ENCODE data around the gene MMEL1. TPM values are rescaled to one million over a fixed set of nuclear protein-coding genes. Genes with fewer than 3 reads are reported as not detected.

MMEL1 gene
- total and polyA plus RNA-seq, 8 donors = 0.39 to 8.7 (median 2.5) TPM

DNA sequence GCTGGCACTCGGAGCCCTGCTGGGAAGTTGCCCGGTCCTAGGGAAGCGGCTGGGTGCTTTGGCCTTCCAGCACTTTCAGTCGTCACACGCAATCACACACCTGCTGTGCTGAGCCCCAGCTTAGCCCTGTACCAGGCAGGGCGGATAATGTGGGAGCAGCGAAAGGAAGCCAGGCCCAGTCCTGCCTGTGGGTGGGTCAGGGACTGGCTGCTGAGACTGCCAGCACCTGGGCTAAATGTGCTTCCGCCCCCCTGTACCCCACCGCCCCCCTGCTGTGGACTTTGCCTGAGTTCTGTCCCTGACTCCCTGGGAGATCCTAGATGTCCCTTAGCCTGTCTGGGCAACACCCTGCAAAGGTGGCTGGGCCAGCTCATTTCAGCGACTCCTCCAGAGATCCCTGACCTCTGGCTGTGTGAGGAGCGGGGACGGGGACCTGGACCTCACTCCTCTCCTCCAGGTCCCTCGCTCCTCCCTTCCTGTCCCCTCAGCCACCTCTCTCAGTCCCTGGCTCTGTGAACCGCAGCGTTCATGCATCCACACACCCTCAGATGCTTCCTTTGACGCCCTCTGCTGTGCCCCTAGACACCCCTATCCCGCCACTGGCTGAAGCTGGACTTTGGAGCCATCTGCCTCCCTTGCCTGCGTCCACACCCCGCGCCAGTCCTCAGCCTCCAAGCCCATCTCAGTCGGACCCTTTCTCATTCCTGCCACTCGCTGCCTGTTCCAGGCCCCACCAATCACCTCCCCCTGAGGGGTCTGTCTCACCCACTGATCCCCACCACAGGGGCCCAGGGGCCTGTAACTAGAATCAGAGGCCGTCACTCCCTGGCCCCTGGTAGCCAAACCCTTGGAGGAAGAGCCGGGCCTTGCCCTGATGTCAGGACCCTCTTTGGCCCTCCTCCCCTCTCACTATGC is 1.4 kb downstream of the MMEL1 start:
- FAIRE-seq (no peak), DNase-seq (peak in 1 of 6 donors; percentile 37), ATAC-seq (no peak)
- H3K4me3 ChIP-seq = no peak overlapping the region
- peaks cover 0 to 29% (median 0%) of the 10 kb centered on the region in 4 donors for H3K27me3 ChIP-seq
- no peak overlapping the region for H3K27ac ChIP-seq
- no peaks in the 10 kb centered on the region for H3K4me1 ChIP-seq
- no peaks in the 10 kb centered on the region for H3K36me3 ChIP-seq
- no peaks in the 10 kb centered on the region for H3K9me3 ChIP-seq
- TF ChIP-seq, protein P1, sequence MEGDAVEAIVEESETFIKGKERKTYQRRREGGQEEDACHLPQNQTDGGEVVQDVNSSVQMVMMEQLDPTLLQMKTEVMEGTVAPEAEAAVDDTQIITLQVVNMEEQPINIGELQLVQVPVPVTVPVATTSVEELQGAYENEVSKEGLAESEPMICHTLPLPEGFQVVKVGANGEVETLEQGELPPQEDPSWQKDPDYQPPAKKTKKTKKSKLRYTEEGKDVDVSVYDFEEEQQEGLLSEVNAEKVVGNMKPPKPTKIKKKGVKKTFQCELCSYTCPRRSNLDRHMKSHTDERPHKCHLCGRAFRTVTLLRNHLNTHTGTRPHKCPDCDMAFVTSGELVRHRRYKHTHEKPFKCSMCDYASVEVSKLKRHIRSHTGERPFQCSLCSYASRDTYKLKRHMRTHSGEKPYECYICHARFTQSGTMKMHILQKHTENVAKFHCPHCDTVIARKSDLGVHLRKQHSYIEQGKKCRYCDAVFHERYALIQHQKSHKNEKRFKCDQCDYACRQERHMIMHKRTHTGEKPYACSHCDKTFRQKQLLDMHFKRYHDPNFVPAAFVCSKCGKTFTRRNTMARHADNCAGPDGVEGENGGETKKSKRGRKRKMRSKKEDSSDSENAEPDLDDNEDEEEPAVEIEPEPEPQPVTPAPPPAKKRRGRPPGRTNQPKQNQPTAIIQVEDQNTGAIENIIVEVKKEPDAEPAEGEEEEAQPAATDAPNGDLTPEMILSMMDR (IDR thresholded peaks at IDR 0.05) = no peak
- 47 to 50% methylated on average over 24 of the region's 24 CpGs for WGBS, 2 donors
- intact Hi-C loops (cut with DNase I) = loop anchor here in 1 of 3 donors (10.0 kb wide), 1 partner anchor 207 kb away; no protein-coding TSS in a partner anchor

DNA sequence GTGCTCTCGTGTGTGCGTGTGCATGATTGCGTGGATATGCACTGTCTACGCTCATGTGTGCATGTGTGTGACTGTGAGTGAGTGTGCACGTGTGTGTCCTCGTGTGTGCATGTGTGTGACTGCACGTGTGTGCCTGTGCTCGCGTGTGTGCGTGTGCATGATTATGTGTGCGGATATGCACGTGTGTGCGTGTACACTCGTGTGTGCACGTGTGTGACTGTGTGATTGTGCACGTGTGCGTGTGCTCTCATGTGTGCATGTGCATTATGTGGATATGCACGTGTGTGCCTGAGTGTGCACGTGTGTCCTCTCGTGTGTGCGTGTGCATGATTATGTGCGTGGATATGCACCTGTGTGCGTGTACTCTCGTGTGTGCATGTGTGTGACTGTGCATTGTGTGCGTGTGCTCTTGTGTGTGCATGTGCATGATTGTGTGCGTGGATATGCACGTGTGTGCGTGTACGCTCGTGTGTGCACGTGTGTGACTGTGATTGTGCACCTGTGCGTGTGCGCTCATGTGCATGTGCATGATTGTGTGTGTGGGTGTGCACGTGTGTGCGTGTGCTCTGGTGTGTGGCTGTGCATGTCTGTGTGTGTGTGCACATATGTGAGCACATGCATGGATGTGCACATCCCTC is 2.2 kb downstream of the MMEL1 start:
- FAIRE-seq (no peak), DNase-seq (no peak), ATAC-seq (no peak)
- TF ChIP-seq, protein P1 (IDR thresholded peaks at IDR 0.05) = no peak
- Histone ChIP-seq H3K9me3 (no peaks in the 10 kb centered on the region), H3K27ac (no peak overlapping the region), H3K4me1 (no peaks in the 10 kb centered on the region), H3K36me3 (no peaks in the 10 kb centered on the region), H3K27me3 (peaks cover 0 to 31% (median 0%) of the 10 kb centered on the region in 4 donors), H3K4me3 (no peak overlapping the region)
- 82 to 90% methylated on average over 35 of the region's 35 CpGs for WGBS, 2 donors
- intact Hi-C loops (cut with DNase I) = loop anchor here in 1 of 3 donors (10.0 kb wide), 1 partner anchor 206 kb away; no protein-coding TSS in a partner anchor

DNA sequence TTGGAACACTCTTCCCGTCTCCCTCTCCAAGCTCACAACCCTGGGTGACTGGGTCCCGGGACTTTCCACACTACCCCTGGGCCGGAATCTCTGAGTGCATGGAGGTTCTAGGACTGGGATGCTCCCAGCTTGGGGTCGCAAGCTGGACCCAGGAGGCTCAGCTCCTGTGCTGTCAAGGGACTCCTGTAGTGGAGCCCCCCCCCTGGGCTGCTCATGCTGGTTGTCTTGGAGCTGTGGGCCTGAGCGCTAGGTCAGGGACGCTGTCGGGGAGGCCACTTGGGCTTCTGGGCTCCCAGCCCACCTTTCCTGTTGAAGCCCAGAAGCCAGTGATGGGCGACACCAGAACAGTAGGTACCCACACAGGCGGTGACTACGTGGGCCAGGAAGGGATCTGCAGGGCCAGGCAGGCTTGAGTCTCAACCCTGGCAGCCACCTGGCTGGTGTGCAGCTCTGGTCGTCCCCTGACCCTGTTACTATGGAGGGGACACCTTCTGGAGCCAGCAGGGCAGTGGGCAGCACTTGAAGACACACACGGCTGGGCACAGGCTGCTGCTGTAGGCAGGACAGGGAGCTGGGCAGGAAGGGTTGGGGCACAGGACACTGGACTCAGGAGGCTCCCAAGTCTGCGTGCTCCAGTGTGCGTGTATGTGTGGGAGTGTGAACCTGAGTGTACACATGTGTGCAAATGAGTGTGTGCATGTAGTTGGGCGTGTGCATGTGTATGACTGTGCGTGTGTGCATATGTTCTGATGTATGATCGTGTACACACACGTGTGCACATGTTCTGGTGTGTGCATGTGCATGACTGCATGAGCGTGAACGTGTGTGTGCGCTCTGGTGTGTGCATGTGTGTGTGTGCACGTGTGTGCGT is 3.0 kb downstream of the MMEL1 start:
- ATAC-seq = no peak
- Histone ChIP-seq H3K27me3 (peaks cover 0 to 31% (median 0%) of the 10 kb centered on the region in 4 donors), H3K27ac (no peak overlapping the region), H3K9me3 (no peaks in the 10 kb centered on the region), H3K4me1 (no peaks in the 10 kb centered on the region), H3K4me3 (no peak overlapping the region), H3K36me3 (no peaks in the 10 kb centered on the region)
- FAIRE-seq = no peak
- intact Hi-C loops (cut with DNase I) = loop anchor here in 1 of 3 donors (10.0 kb wide), 1 partner anchor 205 kb away; no protein-coding TSS in a partner anchor
- peak in 1 of 6 donors; percentile 35 for DNase-seq
- TF ChIP-seq, protein P1 (IDR thresholded peaks at IDR 0.05) = no peak
- 69 to 80% methylated on average over 23 of the region's 23 CpGs for WGBS, 2 donors

DNA sequence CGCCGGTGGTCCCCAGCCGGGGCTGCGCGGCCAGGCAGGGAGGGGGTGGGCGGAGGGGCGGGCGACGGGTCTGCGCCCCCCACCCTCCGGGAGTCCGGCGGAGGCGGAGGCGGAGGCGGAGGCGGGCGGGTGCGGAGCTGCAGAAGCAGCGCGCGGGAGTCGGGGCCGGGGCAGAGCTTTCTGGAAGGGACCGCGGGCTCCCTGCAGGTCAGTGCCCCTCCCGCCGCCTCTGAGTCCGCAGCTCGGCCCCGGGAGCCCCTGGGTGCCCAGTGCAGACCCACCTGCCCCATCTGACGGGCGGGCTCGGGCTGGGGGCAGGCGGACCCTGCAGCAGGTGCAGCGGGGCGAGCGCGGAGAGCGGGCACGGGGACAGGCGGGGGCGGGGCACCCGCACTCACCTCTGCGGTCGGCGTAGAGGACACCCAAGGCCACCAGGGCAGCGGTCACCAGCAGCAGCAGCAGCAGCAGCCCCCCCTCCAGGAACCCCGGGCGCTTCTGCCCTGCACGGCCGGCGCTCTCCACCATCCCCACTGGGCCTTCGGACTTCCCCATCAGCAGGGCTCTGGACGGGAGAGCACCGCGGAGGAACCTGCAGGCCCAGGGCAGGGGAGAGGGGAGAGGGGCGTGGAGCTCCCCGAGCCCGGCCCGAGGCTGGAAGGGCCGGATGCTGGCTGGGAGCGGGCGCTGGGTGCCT is 3.7 kb downstream of the MMEL1 start:
- TF ChIP-seq, protein P1 (IDR thresholded peaks at IDR 0.05) = no peak
- WGBS, 2 donors = 3 to 4% methylated on average over 26 to 64 of the region's 64 CpGs
- FAIRE-seq (no peak), ATAC-seq (peak in 1 of 4 donors; percentile 17), DNase-seq (peak in 2 of 6 donors; percentile 8 to 70)
- no peaks in the 10 kb centered on the region for H3K9me3 ChIP-seq
- H3K27ac ChIP-seq = no peak overlapping the region
- intact Hi-C loops (cut with DNase I) = no loop called here
- H3K4me1 ChIP-seq = no peaks in the 10 kb centered on the region
- H3K4me3 ChIP-seq = no peak overlapping the region
- peaks cover 0 to 31% (median 0%) of the 10 kb centered on the region in 4 donors for H3K27me3 ChIP-seq
- no peaks in the 10 kb centered on the region for H3K36me3 ChIP-seq

Measured in pancreas (tissue), 10 donors.